Measurements from ENCODE around the gene EIF2B4. TPM values are rescaled to one million over a fixed set of nuclear protein-coding genes. Genes with fewer than 3 reads are reported as not detected.

The EIF2B4 gene
- total and polyA plus RNA-seq, 2 of the 8 experiments (the other 6 are each of a cell fraction or from before 2014, with no cell fraction given), result 60.0 to 63.2 TPM

GRCh38 chr2:27370026-27370815, at the start of gene EIF2B4, which contains the start of gene SNX17 (continued):
- TF ChIP-seq TAF7 (optimal IDR thresholded peaks at IDR 0.05; ENCODE audit: borderline replicate concordance, low read depth, low read length) (peak; percentile 74), TCF12 (IDR thresholded peaks at IDR 0.05; ENCODE audit: low read depth, low read length) (0 out of 2 replicates have a peak, but pooled peaks have one; percentile 59), CREB1 (IDR thresholded peaks at IDR 0.05) (peak; percentile 87), GTF2F1 (IDR thresholded peaks at IDR 0.05; ENCODE audit: borderline replicate concordance, low read depth, low read length) (no peak), NANOG (IDR thresholded peaks at IDR 0.05; ENCODE audit: insufficient read depth, low read depth, low read length, poor library complexity, severe bottlenecking) (no peak), KDM1A (IDR thresholded peaks at IDR 0.05; ENCODE audit: borderline replicate concordance, low read length) (no peak), SP2 (IDR thresholded peaks at IDR 0.05; ENCODE audit: low read length) (no peak), CHD1 (IDR thresholded peaks at IDR 0.05; ENCODE audit: low read depth, low read length) (no peak), RAD21 (IDR thresholded peaks at IDR 0.05 in 1 of 2, conservative IDR thresholded peaks at IDR 0.05 in 1 of 2; ENCODE audit: low read depth in 2 of 2, low read length in 2 of 2) (peak; percentile 50 to 58; a peak in 3 of 4 replicates), CTBP2 (IDR thresholded peaks at IDR 0.05; ENCODE audit: borderline replicate concordance, insufficient read depth, insufficient read length, low read length) (peak; percentile 44), SIX5 (IDR thresholded peaks at IDR 0.05; ENCODE audit: low read depth, low read length) (peak; percentile 95), POLR2AphosphoS5 (IDR thresholded peaks at IDR 0.05; ENCODE audit: low read depth, low read length) (peak; percentile 56; the same call in 1 of the 2 replicates), POU5F1 (IDR thresholded peaks at IDR 0.05; ENCODE audit: low read depth, low read length) (no peak), EGR1 (IDR thresholded peaks at IDR 0.05; ENCODE audit: borderline replicate concordance, low read depth, low read length) (no peak)
